ENCODE data around the gene MACROD2. TPM values are rescaled to one million over a fixed set of nuclear protein-coding genes. Genes with fewer than 3 reads are reported as not detected.

MACROD2 gene
- total RNA-seq, 2 donors from 2014 or later, result 8.0 to 19.4 TPM

DNA sequence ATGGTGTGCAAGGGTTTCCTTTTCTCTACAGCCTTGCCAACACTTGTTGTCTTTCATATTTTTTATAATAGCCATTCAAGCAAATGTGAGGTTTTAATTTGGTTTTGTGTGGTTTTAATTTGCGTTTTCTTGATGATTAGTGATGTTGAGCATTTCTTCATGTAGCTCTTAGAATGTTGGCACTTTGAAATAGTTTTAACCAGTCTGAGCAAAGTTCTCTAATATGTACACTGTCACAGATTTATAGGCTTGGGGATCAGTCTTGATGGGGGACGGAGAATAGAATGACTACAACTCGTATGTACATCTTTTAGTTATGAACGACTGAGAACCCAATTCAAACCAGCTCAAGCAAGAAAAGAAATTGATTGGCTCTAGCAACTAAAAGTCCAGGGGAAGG is 1574.8 kb downstream of the MACROD2 start:
- intact Hi-C loops (cut with DNase I), result no loop called here
- WGBS, result 92% methylated on average over 4 of the region's 4 CpGs

DNA sequence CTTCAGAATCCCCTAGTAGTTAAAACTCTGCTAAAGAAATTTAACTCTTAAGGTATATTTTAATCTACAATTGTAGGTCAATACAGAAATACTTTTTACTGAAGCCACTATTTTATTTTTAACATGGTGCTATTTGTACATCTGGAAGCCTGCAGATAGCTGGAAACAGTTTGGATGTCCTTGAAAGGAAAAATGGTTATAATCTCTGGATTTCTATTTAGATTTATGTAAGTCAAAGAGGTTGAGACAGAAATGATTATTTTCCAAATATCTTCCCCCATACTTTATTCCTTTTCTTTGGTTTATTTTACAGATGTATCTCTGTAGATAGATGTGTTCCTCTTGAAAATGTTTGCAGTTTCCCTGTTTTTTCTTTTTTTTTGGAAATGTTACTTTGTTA is 1575.7 kb downstream of the MACROD2 start:
- no peak for DNase-seq (ENCODE audit: low spot score)
- H3K36me3 ChIP-seq, result no peaks in the 10 kb centered on the region
- H3K9me3 ChIP-seq, result no peaks in the 10 kb centered on the region
- no peaks in the 10 kb centered on the region for H3K27me3 ChIP-seq (replicated peaks; ENCODE audit: insufficient read depth)
- intact Hi-C loops (cut with DNase I), result no loop called here
- H3K4me3 ChIP-seq, result no peak overlapping the region
- TF ChIP-seq POLR2AphosphoS5 (IDR thresholded peaks at IDR 0.05), result no peak
- TF ChIP-seq POLR2A (IDR thresholded peaks at IDR 0.05), result no peak
- TF ChIP-seq, protein P1, sequence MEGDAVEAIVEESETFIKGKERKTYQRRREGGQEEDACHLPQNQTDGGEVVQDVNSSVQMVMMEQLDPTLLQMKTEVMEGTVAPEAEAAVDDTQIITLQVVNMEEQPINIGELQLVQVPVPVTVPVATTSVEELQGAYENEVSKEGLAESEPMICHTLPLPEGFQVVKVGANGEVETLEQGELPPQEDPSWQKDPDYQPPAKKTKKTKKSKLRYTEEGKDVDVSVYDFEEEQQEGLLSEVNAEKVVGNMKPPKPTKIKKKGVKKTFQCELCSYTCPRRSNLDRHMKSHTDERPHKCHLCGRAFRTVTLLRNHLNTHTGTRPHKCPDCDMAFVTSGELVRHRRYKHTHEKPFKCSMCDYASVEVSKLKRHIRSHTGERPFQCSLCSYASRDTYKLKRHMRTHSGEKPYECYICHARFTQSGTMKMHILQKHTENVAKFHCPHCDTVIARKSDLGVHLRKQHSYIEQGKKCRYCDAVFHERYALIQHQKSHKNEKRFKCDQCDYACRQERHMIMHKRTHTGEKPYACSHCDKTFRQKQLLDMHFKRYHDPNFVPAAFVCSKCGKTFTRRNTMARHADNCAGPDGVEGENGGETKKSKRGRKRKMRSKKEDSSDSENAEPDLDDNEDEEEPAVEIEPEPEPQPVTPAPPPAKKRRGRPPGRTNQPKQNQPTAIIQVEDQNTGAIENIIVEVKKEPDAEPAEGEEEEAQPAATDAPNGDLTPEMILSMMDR (IDR thresholded peaks at IDR 0.05), result no peak
- no peaks in the 10 kb centered on the region for H3K4me1 ChIP-seq (replicated peaks)
- H3K27ac ChIP-seq, result no peak overlapping the region

More for the DNA sequence above, 1574.8 kb downstream of the MACROD2 start:
- Histone ChIP-seq H3K4me1 (replicated peaks) (no peaks in the 10 kb centered on the region), H3K9me3 (no peaks in the 10 kb centered on the region), H3K27ac (no peak overlapping the region), H3K36me3 (no peaks in the 10 kb centered on the region), H3K4me3 (no peak overlapping the region), H3K27me3 (replicated peaks; ENCODE audit: insufficient read depth) (no peaks in the 10 kb centered on the region)
- TF ChIP-seq, protein P1 (IDR thresholded peaks at IDR 0.05), result no peak
- TF ChIP-seq POLR2AphosphoS5 (IDR thresholded peaks at IDR 0.05), result no peak
- no peak for TF ChIP-seq POLR2A (IDR thresholded peaks at IDR 0.05)
- no peak for DNase-seq (ENCODE audit: low spot score)

DNA sequence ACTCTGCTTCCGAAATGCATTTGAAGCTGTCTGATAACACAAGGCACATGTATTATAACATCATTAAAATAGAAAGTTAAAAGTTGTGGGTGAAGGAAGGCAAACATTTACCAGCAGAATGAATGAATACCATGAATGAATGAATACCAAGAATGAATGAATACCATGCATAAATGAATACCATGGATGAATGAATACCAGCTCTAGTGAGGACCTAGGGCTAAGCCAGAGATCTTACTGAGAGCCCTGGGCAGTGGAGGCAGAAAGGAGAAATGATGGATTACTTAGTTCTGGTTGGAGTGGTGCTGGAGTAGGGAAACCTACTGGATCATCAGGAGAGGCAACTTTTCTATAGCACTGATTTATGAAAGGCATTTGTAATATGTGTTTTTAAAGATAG is 1579.9 kb downstream of the MACROD2 start:
- 88% methylated on average over 1 of the region's 1 CpG for WGBS
- DNase-seq (ENCODE audit: low spot score), result no peak
- no peak for TF ChIP-seq POLR2A (IDR thresholded peaks at IDR 0.05)
- TF ChIP-seq, protein P1 (IDR thresholded peaks at IDR 0.05), result no peak
- no peak for TF ChIP-seq POLR2AphosphoS5 (IDR thresholded peaks at IDR 0.05)
- H3K4me3 ChIP-seq, result no peak overlapping the region
- intact Hi-C loops (cut with DNase I), result no loop called here
- no peaks in the 10 kb centered on the region for H3K9me3 ChIP-seq
- H3K27ac ChIP-seq, result no peak overlapping the region
- H3K36me3 ChIP-seq, result no peaks in the 10 kb centered on the region
- no peaks in the 10 kb centered on the region for H3K27me3 ChIP-seq (replicated peaks; ENCODE audit: insufficient read depth)
- H3K4me1 ChIP-seq (replicated peaks), result no peaks in the 10 kb centered on the region

DNA sequence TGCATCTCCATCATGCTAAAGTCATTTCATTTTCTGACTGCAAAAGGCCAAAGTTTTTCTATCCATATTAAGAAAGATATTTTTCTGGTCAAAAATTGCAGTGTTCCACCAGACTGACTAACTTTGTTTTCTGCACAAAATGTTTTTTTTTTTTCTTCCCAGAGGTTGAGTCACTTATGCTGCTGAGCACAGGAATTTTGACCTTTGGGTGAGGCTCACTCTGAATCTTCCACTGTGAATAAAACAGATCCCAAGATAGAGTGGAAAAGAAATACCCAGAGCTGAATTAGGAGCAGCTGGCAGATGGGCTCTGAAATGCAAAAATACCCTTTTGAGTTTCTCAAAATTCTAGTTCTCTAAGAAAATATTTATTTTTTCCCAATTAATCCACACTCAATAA is 1581.1 kb downstream of the MACROD2 start:
- H3K4me1 ChIP-seq (replicated peaks), result no peaks in the 10 kb centered on the region
- intact Hi-C loops (cut with DNase I), result no loop called here

DNA sequence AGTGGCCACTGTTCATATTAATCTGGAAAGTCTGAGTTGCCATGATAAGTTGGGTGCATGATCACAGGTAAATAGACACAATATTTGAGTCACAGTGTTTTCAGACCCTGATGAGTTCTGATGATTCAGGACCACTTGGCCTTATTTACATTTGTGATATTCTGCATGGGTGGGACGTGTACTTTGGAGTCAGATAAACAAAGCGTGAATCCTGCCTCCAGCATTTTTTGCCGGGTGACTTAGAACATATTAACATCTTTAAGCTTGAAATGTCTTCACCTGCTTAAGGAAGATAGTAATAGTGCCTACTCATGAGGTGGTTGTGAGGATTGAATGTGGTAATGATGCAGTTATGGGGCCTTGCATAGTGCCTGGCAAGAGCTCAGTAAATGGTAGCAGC is 1582.8 kb downstream of the MACROD2 start:
- intact Hi-C loops (cut with DNase I), result no loop called here
- no peak for DNase-seq (ENCODE audit: low spot score)
- Histone ChIP-seq H3K36me3 (no peaks in the 10 kb centered on the region), H3K27ac (no peak overlapping the region), H3K4me1 (replicated peaks) (no peaks in the 10 kb centered on the region), H3K27me3 (replicated peaks; ENCODE audit: insufficient read depth) (no peaks in the 10 kb centered on the region), H3K4me3 (no peak overlapping the region), H3K9me3 (no peaks in the 10 kb centered on the region)
- WGBS, result 79% methylated on average over 3 of the region's 3 CpGs
- TF ChIP-seq POLR2AphosphoS5 (IDR thresholded peaks at IDR 0.05), result no peak

More for the DNA sequence above, 1581.1 kb downstream of the MACROD2 start:
- H3K27me3 ChIP-seq (replicated peaks; ENCODE audit: insufficient read depth), result no peaks in the 10 kb centered on the region
- no peak for DNase-seq (ENCODE audit: low spot score)
- H3K36me3 ChIP-seq, result no peaks in the 10 kb centered on the region
- no peak overlapping the region for H3K4me3 ChIP-seq
- no peaks in the 10 kb centered on the region for H3K9me3 ChIP-seq
- H3K27ac ChIP-seq, result no peak overlapping the region
- no peak for TF ChIP-seq POLR2AphosphoS5 (IDR thresholded peaks at IDR 0.05)
- no peak for TF ChIP-seq POLR2A (IDR thresholded peaks at IDR 0.05)
- TF ChIP-seq, protein P1 (IDR thresholded peaks at IDR 0.05), result no peak
